ENCODE results near the gene ZNF330. TPM values are rescaled to one million over a fixed set of nuclear protein-coding genes. Genes with fewer than 3 reads are reported as not detected.

The ZNF330 gene
- polyA plus RNA-seq, 2 of the 4 experiments (the other 2 are of a cell fraction), result 34.9 to 45.0 TPM

DNA sequence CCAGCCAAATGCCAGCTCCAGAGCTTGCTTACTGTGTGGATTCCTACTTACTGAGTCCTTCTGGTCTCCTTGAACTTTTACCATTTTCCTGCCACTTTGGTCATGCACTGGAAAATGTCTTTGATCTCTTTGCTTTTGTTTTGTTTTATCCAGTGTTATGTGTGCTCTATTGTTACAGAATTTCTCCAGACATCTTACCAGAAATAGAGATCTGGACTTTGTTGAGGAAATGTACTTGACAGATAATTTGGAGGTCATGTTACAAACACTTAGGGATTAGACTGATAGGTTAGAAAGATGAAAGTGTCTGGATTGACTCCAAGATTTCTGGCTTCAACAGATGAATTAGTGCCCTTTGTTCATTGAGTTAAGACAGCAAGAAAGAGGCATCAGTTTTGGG, 5.7 kb upstream of the ZNF330 start (continued):
- TF ChIP-seq HEYL (CRISPR knock-in tag; IDR thresholded peaks at IDR 0.05), result no peak
- no peak for TF ChIP-seq FOXS1 (CRISPR knock-in tag; IDR thresholded peaks at IDR 0.05)
- TF ChIP-seq CBX8 (IDR thresholded peaks at IDR 0.05), result no peak
- TF ChIP-seq MYC (IDR thresholded peaks at IDR 0.05; ENCODE audit: borderline replicate concordance, low read length), result no peak
- TF ChIP-seq, protein P1, sequence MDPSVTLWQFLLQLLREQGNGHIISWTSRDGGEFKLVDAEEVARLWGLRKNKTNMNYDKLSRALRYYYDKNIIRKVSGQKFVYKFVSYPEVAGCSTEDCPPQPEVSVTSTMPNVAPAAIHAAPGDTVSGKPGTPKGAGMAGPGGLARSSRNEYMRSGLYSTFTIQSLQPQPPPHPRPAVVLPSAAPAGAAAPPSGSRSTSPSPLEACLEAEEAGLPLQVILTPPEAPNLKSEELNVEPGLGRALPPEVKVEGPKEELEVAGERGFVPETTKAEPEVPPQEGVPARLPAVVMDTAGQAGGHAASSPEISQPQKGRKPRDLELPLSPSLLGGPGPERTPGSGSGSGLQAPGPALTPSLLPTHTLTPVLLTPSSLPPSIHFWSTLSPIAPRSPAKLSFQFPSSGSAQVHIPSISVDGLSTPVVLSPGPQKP (IDR thresholded peaks at IDR 0.05; ENCODE audit: low read depth, low read length), result no peak

DNA sequence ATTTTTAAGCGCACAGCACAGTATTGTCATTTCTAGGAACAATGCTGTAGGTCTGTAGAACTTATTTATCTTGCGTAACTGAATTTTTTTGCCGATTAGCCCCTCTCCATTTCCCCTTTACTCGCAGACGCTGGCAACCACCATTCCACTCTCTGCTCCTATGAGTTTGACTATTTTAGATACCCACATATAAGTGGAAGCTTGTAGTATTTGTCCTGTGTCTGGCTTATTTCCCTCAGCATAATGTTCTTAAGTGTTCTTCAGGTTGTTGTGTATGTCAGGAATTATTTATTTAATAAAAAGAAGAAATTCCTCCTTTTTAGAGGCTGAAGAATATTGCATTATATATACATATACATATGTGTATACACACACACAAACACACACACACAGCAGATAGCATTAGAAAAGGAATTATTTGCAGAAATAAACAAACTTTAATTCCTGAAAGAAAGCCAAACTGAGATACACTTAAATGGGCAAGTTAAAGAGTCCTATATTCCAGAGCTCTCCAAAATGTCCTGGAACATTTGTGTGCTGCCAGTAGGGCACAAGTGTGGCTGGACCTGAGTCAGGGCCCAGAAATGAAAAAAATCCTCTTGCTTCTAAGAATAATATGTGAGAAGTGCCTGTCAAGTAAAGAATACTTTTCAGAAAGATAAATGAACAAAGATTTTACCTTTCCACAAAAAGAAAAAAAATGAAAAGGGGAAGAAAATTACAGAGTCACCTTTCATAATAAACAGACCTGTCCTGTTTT, 4.5 kb upstream of the ZNF330 start:
- ATAC-seq (no peak), FAIRE-seq (no peak), DNase-seq (ENCODE audit: low read depth in 1 of 2, low spot score in 1 of 2) (no peak)
- Histone ChIP-seq H3K9me3 (no peaks in the 10 kb centered on the region), H3K4me1 (no peaks in the 10 kb centered on the region), H3K4me2 (no peak overlapping the region), H3K27ac (no peak overlapping the region), H3K4me3 (no peak overlapping the region)
- WGBS (ENCODE audit: missing lambda C conversion rate), result 71% methylated on average over 5 of the region's 5 CpGs
- TF ChIP-seq ESRRA (IDR thresholded peaks at IDR 0.05; ENCODE audit: borderline replicate concordance, low read length), result no peak
- TF ChIP-seq, protein P2, sequence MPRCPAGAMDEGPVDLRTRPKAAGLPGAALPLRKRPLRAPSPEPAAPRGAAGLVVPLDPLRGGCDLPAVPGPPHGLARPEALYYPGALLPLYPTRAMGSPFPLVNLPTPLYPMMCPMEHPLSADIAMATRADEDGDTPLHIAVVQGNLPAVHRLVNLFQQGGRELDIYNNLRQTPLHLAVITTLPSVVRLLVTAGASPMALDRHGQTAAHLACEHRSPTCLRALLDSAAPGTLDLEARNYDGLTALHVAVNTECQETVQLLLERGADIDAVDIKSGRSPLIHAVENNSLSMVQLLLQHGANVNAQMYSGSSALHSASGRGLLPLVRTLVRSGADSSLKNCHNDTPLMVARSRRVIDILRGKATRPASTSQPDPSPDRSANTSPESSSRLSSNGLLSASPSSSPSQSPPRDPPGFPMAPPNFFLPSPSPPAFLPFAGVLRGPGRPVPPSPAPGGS (IDR thresholded peaks at IDR 0.05), result no peak
- TF ChIP-seq, protein P3, sequence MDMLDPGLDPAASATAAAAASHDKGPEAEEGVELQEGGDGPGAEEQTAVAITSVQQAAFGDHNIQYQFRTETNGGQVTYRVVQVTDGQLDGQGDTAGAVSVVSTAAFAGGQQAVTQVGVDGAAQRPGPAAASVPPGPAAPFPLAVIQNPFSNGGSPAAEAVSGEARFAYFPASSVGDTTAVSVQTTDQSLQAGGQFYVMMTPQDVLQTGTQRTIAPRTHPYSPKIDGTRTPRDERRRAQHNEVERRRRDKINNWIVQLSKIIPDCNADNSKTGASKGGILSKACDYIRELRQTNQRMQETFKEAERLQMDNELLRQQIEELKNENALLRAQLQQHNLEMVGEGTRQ (IDR thresholded peaks at IDR 0.05), result no peak
- TF ChIP-seq HDAC2 (IDR thresholded peaks at IDR 0.05), result no peak
- TF ChIP-seq, protein P4, sequence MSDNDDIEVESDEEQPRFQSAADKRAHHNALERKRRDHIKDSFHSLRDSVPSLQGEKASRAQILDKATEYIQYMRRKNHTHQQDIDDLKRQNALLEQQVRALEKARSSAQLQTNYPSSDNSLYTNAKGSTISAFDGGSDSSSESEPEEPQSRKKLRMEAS (IDR thresholded peaks at IDR 0.05), result no peak
- TF ChIP-seq HOXA7 (CRISPR knock-in tag; IDR thresholded peaks at IDR 0.05), result no peak
- no peak for TF ChIP-seq ZNF302 (CRISPR knock-in tag; IDR thresholded peaks at IDR 0.05)
- TF ChIP-seq MYC (IDR thresholded peaks at IDR 0.05; ENCODE audit: borderline replicate concordance, low read length), result no peak
- no peak for TF ChIP-seq BHLHE40 (IDR thresholded peaks at IDR 0.05; ENCODE audit: low read depth, low read length)
- TF ChIP-seq FOSB (CRISPR knock-in tag; IDR thresholded peaks at IDR 0.05), result no peak
- TF ChIP-seq NR3C1 (IDR thresholded peaks at IDR 0.05), result no peak
- TF ChIP-seq KDM1A (IDR thresholded peaks at IDR 0.05; ENCODE audit: low read depth), result no peak
- TF ChIP-seq FOSL2 (IDR thresholded peaks at IDR 0.05), result no peak
- no peak for TF ChIP-seq FOSL2 (CRISPR knock-in tag; IDR thresholded peaks at IDR 0.05)
- TF ChIP-seq TFCP2L1 (CRISPR knock-in tag; IDR thresholded peaks at IDR 0.05), result no peak
- POLR2A ChIA-PET, result no interaction called here
- CTCF ChIA-PET, result no interaction called here

DNA sequence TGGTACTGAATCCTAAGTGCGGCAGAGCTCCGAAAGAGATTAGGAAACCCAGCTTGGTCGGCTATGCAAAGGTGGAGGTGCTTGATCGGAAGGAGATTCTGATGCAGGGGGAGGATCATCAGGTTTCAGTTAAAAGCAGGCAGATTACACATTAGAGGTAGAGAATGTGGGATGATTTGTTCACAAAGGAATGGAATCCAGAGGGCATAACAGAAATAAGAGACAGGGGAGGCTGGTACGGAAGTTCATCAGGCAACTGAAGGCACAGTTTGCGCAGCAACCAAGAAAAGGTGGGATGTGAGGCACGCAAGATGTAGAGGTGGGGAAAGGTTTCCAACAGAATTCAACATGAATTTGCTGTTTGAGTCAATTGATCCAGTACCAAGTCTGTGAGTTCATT, 424 bp upstream of the ZNF330 start:
- ChIA-PET CTCF (no interaction called here), POLR2A (no interaction called here)
- no peak for TF ChIP-seq ZC3H11A (IDR thresholded peaks at IDR 0.05)
- TF ChIP-seq RAD21 (conservative IDR thresholded peaks at IDR 0.05 in 1 of 2, IDR thresholded peaks at IDR 0.05 in 1 of 2), result no peak
- TF ChIP-seq KDM1A (IDR thresholded peaks at IDR 0.05; ENCODE audit: low read depth), result no peak
- TF ChIP-seq RCOR1 (IDR thresholded peaks at IDR 0.05; ENCODE audit: low read depth, low read length), result no peak
- no peak for TF ChIP-seq RNF2 (IDR thresholded peaks at IDR 0.05; ENCODE audit: borderline replicate concordance, low read depth)
- TF ChIP-seq HOXA7 (CRISPR knock-in tag; IDR thresholded peaks at IDR 0.05), result no peak
- TF ChIP-seq BHLHE40 (IDR thresholded peaks at IDR 0.05; ENCODE audit: low read depth, low read length), result no peak
- TF ChIP-seq MAFK (IDR thresholded peaks at IDR 0.05; ENCODE audit: partially characterized antibody), result no peak
- TF ChIP-seq MYC (IDR thresholded peaks at IDR 0.05; ENCODE audit: borderline replicate concordance, low read length), result no peak
- TF ChIP-seq NR3C1 (IDR thresholded peaks at IDR 0.05), result no peak
- TF ChIP-seq CBX8 (IDR thresholded peaks at IDR 0.05), result no peak
- TF ChIP-seq, protein P5, sequence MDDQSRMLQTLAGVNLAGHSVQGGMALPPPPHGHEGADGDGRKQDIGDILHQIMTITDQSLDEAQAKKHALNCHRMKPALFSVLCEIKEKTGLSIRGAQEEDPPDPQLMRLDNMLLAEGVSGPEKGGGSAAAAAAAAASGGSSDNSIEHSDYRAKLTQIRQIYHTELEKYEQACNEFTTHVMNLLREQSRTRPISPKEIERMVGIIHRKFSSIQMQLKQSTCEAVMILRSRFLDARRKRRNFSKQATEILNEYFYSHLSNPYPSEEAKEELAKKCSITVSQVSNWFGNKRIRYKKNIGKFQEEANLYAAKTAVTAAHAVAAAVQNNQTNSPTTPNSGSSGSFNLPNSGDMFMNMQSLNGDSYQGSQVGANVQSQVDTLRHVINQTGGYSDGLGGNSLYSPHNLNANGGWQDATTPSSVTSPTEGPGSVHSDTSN (IDR thresholded peaks at IDR 0.05), result no peak
- TF ChIP-seq, protein P6, sequence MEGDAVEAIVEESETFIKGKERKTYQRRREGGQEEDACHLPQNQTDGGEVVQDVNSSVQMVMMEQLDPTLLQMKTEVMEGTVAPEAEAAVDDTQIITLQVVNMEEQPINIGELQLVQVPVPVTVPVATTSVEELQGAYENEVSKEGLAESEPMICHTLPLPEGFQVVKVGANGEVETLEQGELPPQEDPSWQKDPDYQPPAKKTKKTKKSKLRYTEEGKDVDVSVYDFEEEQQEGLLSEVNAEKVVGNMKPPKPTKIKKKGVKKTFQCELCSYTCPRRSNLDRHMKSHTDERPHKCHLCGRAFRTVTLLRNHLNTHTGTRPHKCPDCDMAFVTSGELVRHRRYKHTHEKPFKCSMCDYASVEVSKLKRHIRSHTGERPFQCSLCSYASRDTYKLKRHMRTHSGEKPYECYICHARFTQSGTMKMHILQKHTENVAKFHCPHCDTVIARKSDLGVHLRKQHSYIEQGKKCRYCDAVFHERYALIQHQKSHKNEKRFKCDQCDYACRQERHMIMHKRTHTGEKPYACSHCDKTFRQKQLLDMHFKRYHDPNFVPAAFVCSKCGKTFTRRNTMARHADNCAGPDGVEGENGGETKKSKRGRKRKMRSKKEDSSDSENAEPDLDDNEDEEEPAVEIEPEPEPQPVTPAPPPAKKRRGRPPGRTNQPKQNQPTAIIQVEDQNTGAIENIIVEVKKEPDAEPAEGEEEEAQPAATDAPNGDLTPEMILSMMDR (IDR thresholded peaks at IDR 0.05), result no peak
- TF ChIP-seq TFCP2L1 (CRISPR knock-in tag; IDR thresholded peaks at IDR 0.05), result no peak
- no peak for TF ChIP-seq MAZ (IDR thresholded peaks at IDR 0.05; ENCODE audit: borderline replicate concordance, low read depth, low read length)
- DNase-seq (ENCODE audit: low read depth in 1 of 2, low spot score in 1 of 2) (no peak), FAIRE-seq (no peak), ATAC-seq (no peak)
- peak overlapping the region; percentile 92 for H3K4me3 ChIP-seq
- H3K4me2 ChIP-seq, result peak overlapping the region; percentile 86
- H3K4me1 ChIP-seq, result peaks cover 8% of the 10 kb centered on the region; the same call in 2 of the 3 replicates
- whole genome bisulfite sequencing (ENCODE audit: missing lambda C conversion rate), result 94% methylated on average over 7 of the region's 7 CpGs
- peak overlapping the region; percentile 76 to 90 for H3K27ac ChIP-seq
- H3K9me3 ChIP-seq, result no peaks in the 10 kb centered on the region
